ENCODE measurements around the gene ZEB1.
"Not testable (repeated sequence)": the region's sequence is repeated elsewhere in the genome, so short reads cannot be mapped to it uniquely, and the experiment has no call there.

GRCh38 chr10:31427334-31427733 is 108.3 kb downstream of the ZEB1 start:
- TF ChIP-seq, protein P1, sequence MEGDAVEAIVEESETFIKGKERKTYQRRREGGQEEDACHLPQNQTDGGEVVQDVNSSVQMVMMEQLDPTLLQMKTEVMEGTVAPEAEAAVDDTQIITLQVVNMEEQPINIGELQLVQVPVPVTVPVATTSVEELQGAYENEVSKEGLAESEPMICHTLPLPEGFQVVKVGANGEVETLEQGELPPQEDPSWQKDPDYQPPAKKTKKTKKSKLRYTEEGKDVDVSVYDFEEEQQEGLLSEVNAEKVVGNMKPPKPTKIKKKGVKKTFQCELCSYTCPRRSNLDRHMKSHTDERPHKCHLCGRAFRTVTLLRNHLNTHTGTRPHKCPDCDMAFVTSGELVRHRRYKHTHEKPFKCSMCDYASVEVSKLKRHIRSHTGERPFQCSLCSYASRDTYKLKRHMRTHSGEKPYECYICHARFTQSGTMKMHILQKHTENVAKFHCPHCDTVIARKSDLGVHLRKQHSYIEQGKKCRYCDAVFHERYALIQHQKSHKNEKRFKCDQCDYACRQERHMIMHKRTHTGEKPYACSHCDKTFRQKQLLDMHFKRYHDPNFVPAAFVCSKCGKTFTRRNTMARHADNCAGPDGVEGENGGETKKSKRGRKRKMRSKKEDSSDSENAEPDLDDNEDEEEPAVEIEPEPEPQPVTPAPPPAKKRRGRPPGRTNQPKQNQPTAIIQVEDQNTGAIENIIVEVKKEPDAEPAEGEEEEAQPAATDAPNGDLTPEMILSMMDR (IDR thresholded peaks at IDR 0.05), result not testable (repeated sequence)
- TF ChIP-seq POLR2A (IDR thresholded peaks at IDR 0.05; ENCODE audit: low read depth), result not testable (repeated sequence)

Data from esophagus muscularis mucosa (tissue), 3 donors.